GM18867 (cell line): ENCODE measurements around the gene SLC13A4.

ENCODE experiments used
- ATAC-seq: cut with Tn5 transposase; IDR thresholded peaks from one replicate; pipeline ENCODE4 v1.9.1; 2021; ENCODE audit warnings: mild to moderate bottlenecking, moderate library complexity; ENCODE audit not compliant: unreplicated experiment

Gene SLC13A4

DNA sequence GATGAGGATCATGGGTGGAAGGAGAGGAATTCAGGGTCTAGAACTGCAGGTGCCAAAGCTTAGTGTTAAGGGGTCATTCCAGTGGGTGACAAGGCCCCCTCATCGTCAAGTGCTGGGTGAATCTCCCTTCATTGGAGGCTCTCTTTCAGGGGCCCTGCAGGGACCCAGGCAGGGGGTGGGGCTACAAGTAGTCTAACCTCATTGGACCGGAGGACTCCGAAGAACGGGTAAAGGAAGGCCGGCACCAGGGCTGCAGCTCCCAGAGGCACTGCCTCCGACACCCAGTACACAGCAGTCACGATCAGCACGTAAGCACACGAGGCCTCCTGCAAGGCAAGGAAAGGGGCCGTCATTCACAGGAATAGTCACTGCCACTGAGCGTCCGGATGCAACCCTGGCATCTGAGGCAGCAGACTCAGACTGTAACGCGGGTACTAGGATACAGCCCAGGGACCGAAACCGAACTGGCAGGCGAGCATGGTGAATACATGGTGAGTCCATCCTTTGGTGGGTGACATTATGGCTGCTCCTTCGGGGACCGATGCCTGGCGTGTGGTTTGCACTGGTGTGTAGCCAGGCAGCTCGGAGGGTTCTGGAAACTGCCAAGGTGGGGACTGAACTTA is 6.7 kb downstream of the SLC13A4 start:
- ATAC-seq: no peak

DNA sequence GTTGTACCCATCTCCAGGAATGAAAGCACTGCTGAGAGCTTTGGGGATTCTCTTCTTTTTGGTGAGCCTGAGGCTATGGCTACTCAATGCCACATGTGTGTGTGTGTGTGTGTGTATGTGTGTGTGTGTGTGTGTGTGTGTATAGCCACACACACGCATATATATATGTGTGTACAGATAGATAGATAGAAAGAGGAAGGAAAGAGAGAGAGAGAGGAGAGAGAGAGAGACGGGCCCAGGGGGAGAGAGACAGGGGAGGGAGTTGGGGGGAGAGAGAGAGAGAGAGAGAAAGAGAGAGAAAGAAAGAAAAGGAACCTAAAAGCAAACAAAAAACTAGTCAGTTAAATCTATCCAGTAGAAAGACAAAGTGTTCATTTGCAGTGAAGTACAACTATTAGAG is 8.3 kb downstream of the SLC13A4 start:
- ATAC-seq: no peak

DNA sequence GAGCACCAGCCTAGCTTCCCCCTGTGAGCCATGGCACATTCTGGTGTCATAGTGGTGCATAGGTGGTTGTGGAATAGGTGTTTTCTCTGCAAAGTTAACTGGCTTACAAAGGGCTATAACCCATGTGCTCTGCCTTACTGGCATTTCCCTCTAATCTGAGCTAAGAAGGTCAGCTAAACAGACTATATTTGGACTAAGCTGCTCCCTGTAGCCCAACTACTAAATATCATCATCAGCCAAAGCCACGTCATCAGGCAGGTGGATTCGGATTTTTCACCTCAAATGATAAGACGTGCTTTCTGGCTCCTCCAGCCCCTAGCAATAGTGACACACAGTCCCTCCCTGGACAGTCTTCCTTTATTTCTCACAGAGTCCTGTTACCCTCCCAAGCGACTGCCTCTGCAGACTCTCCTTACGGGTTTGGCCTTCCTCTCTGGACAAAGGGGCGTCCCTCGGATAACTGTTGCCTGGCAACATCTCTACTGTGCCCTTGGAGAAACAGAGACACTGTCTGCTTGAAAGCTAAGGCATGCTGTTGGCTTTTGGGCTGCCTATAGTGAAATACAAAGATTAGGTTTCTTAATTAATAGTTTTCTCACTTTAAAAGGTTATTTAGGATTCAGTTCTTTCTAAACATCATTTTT is 9.1 kb downstream of the SLC13A4 start:
- no peak for ATAC-seq

DNA sequence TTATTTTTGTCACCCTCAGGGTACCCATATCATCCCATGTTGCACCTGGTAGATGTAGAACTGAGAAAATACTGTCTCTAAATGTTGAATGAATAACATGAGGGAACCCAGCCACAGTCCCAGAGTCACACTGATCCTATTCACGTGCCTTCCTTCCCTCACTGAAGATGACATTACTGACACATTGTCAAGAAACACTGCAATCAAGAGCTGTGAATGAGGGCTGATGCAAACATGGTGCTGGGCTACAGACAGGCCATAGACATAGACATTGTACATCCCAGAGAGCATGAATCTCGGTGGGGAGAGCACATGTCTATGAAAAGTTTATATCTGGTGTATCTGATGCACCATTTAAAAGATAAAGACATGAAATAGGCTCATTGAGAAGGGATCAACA is 9.8 kb downstream of the SLC13A4 start:
- ATAC-seq: no peak

DNA sequence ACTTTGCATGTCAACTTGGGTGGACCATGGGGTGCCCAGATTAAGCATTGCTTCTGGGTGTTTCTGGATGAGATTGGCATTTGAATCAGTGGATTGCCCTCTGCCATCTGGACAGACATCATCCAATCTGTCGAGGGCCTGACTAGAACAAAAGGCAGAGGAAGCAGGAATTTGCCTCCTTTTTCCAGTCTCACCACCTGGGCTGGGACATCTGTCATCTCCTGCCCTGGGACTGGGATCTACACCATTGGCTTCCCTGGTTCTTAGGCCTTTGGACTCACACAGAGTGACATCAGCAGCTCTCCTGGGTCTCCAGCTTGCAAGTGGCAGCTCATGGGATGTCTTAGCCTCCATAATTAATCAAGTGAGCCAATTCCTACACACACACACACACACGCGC is 10.3 kb downstream of the SLC13A4 start:
- no peak for ATAC-seq

DNA sequence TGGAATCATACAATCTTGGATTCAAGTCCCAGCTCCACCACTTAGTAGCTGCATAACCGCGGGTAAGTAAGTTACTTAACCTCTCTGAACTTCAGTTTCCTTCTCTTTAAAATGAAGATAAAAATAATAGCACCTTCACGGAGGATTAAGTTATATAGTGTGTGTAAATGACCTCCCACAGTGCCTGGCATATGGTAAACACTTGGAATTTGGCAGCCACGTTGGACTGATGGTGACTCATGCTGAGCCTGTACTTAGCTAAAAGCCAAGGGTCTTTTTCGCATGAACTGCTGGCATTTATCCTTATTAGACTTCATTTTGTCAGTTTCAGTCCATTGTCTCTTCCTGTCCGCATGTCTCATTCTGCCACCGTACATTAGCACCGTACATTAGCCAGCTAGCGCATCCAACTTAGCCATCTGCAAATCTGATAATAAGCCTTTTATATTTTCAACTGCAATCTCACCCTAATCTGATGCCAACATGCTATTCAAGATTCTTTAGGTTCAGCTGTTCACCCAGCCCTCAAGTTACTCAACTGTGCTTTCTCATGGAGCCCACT is 11.2 kb downstream of the SLC13A4 start:
- ATAC-seq: no peak

DNA sequence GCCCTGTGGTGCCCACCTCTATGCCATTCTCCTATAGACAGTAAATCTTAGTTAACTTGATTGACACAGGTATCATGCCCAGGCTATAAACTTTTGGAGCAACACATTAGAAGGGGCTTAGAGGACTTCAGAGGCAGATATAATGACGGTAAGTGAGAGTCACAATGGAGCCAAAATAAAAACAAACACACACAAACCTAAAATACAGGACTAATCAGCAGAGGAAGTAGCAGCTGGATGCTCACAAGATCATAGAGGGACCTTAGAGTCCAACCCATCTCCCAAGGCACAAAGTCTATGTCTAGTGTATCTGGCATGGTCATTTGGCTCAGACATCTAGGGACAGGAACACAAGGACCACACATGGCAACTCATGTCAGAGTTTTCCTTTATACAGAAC is 12.3 kb downstream of the SLC13A4 start:
- ATAC-seq: no peak

DNA sequence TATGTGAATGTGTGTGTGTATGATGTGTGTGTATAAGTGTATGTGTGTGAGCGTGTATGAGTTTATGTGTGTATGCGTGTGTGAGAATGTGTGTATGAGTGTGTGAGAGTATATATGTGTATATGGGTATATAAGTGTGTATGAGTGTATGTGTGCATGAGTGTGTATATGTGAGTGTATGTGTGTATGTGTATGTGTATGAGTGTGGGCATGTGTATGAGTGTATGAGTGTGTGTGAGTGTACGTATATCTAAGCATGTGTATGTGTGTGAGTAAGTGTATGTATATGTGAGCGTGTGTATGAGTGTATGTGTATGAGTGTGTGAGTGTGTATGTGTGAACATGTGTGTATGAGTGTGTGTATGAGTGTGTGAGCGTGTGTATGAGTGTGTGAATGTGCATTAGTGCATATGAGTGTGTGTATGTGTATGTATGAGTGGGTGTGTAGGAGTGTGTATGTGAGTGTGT is 12.9 kb downstream of the SLC13A4 start:
- no peak for ATAC-seq

DNA sequence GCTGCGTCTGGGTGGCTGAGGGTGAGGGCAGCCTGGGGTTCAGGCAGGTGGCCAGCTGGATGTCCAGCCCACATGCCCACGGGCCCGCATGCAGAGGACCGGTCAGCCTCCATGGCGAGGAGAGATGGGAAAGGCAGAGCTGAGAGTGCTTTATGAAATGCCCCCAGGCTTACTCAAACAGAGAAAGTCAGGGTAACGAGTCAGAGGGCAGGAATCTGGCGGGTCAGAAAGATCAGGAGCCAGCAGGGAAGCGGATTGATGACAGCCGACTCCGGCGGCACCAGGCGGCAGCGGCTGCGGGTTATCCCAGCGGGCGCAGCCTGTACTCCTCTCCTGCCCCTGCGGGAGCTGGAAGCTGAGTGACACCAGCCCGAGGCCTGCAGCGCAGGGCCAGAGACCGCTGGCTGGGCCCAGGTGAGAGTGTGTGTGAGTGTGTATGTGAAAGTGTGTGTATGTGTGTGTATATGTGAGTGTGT is 13.4 kb downstream of the SLC13A4 start:
- ATAC-seq: no peak

DNA sequence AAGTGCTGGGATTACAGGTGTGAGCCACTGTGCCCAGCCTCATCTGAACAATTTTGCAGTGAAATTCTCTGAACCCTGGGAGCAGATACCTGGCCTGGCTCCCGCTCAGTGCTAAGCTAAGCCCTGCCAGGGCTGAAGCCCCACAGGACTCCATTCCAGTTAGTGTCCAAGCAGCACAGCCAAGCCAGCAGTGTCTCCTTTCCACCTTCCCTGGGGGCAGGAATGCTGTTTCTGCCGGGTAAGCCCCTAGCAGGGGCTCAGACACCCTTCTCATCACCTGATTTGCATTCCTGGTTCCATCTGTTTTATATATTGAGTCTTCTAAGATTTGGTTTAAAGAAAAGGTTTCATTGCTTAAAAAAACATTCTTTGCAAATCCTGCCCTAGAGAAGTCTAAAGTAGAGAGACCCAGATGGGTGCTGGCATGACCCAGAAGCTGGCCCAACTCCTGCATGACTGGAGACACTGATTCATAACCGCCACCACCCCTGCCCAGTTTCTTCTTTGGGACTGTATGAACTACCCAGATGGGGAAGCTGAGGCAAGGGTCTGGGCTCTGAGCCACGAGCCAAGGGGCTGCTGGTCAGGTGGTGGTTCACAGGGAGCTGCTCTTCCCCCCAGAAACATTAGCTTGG is 14.0 kb downstream of the SLC13A4 start:
- no peak for ATAC-seq

DNA sequence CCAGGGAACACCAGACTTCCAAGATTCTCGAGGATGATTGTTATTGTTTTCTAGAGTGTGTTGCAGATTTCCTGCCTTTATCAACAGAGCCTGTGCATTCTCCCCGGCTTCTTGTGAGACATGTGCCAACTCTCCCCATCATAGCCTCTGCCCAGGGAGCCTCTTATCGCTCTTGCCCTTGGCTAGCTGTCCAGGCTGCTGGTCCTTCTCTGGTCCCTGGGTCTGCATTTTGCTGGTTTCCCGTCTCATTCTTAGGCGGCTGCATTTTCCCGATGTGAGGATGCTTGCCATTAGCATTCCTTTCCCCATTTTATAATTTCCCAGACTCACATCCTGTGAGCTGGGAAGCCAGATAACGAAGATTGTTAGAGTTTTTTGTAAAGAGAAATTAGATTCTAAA is 15.2 kb downstream of the SLC13A4 start:
- ATAC-seq: no peak

DNA sequence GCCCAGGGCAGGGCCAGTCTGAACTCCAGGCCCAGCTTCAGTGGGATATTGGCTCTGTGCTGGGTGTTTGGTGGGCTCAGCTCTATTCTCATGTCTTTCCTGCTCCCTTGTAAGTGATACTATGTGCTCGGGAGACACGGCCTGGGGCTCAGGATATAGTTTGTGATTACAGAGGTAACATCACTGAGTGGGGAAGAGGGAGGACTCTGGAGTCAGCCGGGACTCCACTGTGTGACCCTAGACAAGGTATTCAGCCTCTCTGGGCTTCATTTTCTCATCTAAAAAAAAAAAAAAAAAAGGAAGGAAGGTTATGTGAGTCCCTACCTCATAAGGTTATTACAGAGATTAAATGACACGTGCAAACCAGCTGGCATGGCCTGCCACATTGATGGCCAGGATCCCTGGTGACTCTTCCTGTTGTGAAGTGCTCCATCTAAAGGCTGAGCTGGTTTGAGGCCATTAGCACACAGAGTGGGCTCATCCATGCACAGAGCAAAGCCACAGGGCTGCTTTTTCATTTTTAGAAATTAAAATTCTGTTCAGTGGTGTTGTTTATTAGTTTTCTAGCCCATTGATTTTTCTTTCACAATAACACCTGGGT is 15.7 kb downstream of the SLC13A4 start:
- ATAC-seq: no peak

DNA sequence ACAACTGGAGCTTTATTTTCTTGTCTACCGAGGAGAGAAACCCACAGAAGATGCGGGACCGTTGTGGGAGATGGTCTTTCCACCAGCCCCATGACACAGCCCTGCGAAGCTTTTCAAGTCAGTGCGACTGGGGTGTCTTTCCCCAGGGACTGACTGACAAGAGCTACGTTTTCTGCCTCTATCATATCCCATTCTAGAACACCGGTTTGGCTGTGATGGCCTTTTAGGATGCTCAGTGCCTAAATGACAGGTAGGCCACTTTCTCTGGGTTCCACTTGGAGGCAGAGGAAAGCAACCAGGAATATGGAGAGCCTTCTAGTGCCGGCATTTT is 16.9 kb downstream of the SLC13A4 start:
- ATAC-seq: no peak

DNA sequence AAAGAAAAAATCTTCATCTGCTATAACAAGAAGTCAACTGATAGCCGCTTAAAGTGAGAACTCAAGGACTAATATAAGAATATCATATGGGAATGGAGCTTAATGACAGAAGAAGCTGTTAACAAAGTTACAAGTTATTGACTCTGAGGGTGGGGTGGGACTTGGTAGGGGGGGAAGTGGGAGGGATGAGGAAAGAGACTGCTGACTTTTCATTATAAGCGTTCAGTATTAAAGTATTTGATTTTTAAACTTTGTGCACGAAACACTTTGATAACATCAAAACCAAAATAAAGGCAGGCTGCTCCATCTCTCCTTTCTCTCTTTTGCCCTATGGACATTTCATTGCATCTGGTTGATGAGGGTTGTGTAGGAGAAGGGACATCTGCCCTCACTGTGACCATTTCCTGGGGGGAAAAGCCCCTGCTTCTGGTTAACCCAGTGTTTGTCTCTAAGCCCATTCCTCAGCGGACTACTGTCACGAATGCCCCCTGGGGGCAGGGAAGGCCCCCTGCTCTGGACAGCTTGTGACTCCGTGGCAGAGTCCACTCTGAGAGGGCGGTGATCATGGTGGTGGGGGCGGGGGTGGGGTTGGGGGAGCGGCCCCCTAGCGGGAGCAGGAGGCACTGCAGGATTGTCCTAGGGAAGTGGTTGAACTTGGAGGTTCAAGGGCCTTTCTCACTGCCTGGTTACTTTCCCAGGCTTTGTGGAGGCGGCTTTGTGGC is 17.4 kb downstream of the SLC13A4 start:
- no peak for ATAC-seq

DNA sequence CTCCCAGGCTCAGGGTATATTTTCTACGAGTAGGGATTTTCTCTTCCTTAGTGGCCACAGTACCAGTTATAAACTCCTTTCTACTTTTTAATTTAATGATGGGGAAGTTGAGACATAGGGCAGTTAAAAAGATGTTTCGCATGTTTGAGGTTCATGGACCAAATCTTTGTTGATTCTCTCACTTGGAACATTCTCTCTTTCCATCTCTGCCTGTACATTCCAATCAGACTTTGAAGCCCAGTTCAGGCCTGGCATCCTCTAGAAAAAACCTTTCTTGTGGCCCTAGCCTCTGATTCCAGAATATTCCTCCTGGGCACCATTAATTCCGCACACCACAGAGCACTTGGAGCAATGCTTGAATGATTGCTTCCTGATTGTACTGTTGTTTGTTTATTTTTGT is 18.5 kb downstream of the SLC13A4 start:
- ATAC-seq: no peak

DNA sequence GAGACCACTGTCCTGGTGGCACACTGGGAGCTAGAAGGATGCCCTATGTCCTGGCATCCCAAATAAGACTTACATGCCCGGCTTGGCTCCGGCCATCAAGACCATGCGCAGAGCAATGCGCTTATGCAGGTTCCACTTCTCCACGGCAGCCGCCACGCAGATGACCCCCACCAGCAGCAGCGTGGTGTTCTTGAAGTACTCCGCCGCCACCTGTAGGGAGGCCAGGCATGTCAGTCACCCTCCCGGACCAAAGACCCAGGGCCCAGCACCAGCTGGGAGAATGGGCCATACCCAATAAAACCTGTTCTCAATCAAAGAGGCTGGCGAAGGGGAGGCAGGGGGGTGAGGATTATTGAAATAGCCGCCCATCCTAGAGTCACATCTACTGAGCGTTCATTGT is 19.9 kb downstream of the SLC13A4 start:
- ATAC-seq: no peak

DNA sequence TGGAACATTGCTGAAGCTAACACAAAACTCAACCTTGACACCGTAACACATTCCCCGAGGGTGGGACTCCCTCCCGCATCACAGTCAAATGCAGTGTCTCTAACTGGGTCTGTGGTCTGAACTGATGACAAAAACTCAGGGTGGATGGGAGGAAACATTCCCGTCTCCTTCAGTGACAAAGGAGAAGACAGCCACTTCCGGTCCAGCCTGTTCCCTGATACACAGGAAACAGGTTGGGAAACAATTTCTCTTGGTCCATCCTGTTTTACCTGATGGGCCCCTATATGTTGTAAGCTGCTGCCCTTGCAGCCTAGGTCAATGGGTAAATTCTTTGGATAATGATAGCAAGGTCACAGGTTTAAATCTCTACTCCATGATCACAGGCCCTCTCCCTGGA is 20.4 kb downstream of the SLC13A4 start:
- no peak for ATAC-seq

DNA sequence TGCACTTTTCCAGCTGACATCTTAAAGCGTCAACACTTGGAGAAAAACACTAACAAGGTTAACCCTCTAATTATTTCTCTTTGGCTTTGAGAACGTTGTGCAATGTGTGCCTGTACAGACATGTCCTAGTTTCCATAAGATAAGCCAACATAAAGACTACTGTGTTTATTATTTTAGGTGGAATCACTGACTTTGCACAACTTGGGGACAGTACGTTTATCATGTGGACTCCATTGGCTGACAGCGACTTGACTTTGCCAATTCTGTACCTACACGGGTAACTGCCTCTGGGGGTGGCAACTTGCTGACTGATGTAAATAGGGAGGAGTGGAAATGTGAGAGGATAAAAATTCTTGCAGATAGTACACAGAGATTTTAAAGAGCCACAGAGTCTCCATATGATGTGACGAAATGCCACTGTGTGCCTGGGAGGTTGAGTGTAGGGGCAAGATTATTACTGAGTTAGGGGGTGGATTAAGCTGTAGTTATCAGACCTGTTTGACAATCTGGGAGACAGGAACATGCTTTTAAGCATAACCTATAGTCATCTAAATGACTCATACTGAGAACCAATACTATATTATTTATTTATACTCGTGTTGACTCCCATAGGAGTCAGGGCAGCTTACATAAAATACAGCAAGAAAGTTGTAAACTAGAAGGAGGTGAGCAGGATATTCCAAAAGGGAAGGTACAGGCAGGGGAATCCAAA is 21.0 kb downstream of the SLC13A4 start:
- ATAC-seq: no peak

DNA sequence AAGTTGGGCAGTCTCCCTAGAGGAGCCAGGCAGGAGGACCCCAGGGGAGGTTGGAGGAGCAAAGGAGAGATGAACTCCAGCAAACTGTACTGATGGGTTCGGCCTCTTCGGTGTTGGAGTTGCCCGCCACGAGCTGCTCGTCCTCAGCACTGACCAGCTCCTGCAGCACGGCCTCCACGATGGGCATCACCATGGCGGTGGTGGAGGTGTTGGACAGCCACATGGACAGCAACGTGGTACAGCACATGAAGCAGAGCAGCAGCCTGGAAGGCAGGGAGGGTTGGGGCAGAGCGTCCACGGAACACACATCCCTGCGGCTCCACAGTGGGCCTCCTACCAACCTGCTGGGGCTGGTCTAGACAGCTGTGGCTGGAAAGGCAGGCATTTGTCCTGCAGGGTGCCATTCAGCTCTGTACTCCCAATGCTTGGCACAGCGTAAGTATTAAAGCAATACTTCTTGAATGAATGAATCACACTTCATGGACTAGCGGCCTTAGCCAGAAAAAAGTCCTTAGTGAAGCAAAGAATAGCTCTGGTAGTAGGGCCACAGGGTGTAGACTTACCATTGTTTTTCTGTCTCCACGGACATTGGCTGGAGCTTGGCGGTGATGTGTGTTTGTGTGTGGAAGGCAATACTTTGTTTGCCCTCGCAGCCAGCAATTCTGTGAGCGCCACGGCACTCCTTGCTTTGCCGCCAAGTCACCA is 21.8 kb downstream of the SLC13A4 start:
- ATAC-seq: no peak

DNA sequence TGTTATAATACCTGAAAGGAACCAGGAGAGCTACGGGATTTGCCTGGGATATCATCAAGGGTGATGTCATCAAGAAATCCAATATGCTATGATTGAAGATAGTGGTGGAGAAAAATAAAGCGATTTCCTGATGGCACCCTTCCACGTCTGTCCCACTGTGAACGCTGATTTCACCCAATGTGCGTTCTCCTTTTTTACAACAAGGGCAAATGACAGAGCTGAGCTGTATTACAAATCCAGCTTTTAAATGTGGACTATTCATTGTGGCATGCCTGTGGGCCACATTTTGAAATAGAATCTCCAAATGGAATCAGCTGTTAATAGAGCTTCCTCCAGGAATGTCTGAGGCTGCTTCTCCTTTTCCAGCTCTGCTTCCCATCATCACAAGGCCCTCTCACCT is 23.3 kb downstream of the SLC13A4 start:
- ATAC-seq: no peak
